COLO668 (cell line): Measurements from ENCODE around the gene CCR4.
"Not testable (repeated sequence)": the region's sequence is repeated elsewhere in the genome, so short reads cannot be mapped to it uniquely, and the experiment has no call there.

Source experiments
- DNase-seq: peaks from one replicate; lab custom pipeline; 2025; ENCODE audit not compliant: unreplicated experiment; lab: John Stamatoyannopoulos, UW

Gene CCR4

DNA sequence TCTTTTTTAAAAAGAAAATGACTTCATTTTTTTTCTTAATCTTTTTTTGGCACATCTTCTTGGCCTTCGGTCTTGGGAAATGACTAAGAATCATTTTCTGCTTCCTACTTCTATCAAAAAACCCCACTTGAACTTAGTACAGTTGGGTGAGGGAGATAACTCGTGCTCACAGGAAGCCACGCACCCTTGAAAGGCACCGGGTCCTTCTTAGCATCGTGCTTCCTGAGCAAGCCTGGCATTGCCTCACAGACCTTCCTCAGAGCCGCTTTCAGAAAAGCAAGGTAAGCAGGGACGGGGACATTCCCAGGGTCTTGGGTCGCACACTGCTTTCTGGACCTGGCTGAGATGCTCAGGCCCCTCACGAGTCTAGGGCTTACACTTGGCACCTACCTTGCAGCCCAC lies at the start of gene CCR4:
TSS of gene CCR4 (plus strand) at position 235 of the 402 bp plus-strand sequence. CDS start 1,779 bp downstream, outside the sequence.
- no peak for DNase-seq

DNA sequence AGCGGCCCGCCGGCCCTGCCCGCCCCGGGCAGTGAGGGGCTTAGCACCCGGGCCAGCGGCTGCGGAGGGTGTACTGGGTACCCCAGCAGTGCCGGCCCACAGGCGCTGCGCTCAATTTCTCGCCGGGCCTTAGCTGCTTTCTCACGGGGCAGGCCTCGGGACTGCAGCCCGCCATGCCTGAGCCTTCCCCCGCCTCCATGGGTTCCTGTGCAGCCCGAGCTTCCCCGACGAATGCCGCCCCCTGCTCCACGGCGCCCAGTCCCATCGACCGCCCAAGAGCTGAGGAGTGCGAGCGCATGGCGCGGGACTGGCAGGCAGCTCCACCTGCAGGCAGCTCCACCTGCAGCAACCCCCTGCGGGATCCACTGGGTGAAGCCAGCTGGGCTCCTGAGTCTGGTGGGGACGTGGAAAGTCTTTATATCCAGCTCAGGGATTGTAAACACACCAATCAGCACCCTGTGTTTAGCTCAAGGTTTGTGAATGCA lies 48.5 kb upstream of the CCR4 start:
- not testable (repeated sequence) for DNase-seq

DNA sequence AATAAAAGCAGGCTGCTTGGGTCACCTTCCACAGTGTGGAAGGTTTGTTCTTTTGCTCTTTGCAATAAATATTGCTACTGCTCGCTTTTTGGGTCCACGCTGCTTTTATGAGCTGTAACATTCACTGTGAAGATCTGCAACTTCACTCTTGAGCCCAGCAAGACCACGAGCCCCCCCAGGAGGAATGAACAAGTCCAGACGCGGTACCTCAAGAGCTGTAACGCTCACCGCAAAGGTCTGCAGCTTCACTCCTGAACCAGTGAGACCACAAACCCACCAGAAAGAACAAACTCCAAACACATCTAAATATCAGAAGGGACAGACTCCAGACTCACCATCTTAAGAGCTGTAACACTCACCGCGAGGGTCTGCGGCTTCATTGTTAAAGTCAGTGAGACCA lies 47.5 kb upstream of the CCR4 start:
- DNase-seq: no peak

DNA sequence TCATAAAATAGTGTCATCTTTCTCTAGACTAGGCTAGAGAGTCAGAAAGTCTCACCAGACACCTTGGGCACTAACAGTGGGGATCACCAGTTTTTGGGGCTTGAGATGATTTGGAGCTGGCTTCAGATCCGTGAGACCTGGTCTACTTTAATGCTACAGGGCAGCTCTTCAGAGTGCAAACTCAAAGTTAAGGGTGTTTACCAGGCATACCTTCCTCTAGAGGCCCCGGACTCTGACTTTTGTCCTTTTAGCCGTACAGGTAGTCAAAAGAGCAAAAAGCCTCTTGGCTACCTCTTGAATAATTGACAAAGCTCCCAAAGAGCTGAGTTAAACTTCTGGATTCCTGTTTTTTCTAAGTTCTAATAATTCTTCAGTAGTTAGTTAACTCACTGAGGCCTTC lies 41.4 kb upstream of the CCR4 start:
- DNase-seq: no peak

DNA sequence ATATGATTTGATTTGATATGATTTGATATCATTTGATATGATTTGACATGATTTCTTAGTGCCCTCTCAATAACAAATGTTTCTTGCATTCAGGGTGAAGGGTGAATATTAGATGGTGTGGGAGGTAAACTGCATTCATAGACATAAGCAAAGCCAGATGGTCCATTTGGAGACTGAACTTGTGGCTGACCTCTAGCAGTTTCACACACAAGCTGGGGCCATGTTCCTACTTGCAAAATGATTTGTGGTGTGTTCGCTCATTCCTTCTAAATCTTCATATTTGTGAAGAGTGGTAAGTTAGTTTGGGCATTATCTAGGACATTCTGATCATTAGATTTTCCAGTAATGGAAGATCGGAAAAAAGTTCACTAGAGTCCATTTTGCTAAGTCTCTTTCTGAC lies 40.5 kb upstream of the CCR4 start:
- no peak for DNase-seq

DNA sequence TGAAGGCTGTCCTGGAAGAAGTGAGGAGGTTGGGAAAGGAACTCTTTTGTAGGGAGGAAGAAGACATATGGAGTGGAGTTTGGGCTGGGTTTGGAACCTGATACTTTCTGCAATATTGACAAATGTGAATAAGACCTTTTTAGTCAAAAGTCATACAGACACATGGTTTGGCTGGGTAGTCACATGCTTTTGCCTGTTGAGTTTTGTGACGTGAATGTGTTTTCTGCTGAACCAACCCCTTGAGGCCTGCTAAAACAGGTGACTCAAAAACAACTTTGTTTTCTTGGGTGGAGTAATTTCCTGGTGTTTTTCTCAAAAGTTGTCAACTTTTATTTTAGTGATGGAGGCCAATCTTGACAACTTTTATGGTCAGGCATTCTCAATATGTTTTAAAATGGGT lies 39.4 kb upstream of the CCR4 start:
- no peak for DNase-seq

DNA sequence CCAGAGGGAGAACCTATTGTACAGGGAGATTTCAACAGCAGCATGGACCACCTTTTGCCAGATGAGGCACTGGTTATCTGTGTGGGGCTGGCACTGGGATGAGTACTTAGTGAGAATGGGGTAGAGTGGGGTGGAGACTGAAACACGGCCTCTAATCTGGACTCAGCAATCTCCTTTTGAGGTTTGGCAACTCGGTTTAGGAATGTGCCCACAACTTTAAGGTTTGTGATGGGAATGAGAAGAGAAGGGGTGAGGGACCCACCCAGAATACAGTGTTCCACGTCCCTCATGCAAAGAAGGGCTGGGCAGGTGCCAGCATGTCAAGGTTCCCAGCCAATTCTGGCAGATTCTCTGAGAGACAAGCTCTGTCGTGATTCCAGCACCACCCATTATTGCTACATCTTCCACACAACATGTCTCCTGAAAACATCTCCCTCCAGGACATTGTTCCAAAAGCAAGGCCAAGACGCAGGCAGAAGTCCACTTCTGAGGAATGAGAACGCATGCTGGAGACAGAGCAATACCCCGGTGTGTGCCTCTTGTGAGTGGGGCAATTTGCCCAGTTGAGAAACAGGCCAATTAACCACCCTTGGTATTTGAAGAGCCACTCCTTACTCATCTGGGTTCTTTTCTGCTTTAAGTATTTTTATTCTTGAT lies 37.5 kb upstream of the CCR4 start:
- DNase-seq: no peak

DNA sequence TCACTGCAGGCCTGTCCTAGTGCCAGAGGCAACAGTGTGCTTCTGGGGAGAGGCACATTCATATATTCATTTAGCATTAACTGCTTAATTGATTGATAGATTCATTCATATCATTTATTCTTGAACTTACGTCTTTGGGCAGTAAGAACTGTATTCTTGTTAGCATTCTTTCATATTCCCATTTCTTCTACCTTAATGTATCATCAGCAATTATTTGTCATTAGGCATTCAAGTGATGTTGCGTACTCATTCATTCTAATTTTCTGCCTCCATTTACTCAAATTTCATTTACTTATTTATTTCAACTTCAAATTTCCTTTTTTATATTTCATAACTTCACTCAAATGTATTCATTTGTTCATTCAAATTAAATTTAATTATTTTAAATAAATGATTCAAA lies 31.5 kb upstream of the CCR4 start:
- DNase-seq: no peak

DNA sequence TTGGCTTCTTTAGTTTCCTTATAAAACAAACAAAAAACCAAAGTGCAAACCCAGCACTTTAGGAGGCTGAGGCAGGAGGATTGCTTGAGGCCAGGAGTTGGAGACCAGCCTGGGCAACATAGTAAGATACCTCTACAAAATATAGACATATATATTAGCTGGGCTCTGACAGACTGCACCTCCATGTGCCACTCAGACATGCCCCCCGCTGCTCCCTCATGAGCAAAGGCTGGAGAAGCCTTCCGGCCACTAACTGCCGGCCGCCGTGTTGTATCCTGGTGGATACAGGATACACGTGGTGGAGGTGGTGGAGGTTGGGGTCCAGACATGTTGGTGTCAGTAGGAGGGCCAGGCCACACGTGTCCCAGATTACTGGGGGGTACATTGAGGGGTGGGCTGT lies 29.4 kb upstream of the CCR4 start:
- DNase-seq: no peak

DNA sequence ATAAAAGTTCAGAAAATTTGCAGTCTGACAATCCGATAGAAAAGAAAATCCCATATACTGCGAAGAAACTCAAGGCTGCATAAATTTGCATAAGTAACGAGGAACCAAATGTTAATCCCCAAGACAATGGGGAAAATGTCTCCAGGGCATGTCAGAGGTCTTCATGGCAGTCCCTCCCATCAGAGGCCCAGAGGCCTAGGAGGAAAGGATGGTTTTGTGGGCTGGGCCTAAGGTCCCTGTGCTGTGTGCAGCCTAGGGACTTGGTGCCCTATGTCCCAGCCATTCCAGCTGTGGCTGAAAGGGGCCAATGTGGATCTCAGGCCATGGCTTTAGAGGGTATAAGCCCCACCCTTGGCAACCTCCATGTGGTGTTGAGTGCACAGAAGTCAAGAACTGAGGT lies 21.3 kb upstream of the CCR4 start:
- DNase-seq: no peak

DNA sequence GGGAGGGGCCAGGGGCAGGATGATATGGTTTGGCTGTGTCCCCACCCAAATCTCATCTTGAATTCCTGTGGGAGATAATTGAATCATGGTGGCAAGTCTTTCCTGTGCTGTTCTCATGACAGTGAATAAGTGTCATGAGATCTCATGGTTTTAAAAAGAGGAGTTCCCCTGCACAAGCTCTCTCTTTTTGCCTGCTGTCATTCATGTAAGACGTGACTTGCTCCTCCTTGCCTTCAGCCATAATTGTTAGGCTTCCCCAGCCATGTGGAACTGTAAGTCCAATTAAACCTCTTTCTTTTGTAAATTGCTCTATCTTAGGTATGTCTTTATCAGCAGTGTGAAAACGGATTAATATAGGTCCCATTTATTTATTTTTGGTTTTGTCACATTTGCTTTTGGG lies 20.2 kb upstream of the CCR4 start:
- not testable (repeated sequence) for DNase-seq

DNA sequence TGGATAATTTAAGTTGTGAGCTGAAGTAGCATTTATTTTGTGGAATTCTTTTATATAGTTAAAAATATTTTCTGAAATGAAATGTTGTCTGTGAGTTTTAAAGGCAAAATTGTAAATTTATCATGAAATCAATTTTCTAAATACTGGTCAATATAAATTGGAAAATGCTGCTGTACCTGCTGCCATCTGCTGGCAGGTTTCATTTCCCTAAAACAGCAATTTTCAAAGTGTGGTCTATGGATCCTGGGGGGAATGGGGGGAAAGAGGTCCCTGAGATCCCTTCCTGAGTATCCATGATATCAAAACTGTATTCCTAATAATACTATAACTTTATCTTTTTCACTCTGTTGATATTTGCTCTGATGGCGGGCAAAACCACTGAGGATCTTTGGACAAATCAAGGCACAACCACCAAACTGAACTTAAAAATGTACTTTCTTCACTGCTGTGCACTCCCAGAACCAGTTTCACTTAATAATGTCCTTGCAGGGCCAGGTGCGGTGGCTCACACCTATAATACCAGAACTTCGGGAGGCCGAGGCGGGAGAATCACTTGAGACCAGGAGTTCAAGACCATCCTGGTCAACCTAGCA lies 17.2 kb upstream of the CCR4 start:
- no peak for DNase-seq

DNA sequence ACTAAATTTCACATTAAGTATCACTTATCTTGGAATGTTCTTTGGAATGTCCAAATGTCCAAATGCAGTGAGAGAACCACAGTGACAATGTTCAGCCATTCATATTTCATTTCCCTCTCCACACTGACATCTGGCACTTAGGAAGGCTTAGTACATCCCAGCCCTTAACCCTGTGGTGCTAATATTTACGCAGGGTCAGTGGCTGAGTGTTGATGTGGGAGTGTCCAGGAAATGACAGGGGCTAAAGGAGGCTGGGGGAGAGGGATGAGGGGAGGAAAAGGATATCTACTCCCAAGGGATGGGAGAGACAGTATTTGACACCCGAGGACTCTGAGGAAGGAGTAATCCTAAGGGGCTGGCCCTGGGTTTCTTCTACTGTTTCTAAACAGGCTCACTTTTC lies 14.1 kb upstream of the CCR4 start:
- DNase-seq: no peak

DNA sequence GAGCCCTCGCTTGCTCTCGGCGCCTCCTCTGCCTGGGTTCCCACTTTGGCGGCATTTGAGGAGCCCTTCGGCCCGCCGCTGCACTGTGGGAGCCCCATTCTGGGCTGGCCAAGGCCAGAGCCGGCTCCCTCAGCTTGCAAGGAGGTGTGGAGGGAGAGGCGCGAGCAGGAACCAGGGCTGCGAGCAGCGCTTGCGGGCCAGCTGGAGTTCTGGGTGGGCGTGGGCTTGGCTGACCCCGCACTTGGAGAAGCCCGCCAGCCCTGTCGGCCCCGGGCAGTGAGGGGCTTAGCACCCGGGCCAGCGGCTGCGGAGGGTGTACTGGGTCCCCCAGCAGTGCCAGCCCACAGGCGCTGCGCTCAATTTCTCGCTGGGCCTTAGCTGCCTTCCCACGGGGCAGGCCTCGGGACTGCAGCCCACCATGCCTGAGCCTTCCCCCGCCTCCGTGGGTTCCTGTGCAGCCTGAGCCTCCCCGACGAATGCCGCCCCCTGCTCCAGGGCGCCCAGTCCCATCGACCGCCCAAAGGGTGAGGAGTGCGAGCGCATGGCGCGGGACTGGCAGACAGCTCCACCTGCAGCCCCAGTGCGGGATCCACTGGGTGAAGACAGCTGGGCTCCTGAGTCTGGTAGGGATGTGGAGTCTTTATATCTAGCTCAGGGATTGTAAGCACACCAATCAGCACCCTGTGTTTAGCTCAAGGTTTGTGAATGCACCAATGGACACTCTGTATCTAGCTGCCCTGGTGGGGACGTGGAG lies 11.7 kb upstream of the CCR4 start:
- DNase-seq: not testable (repeated sequence)

DNA sequence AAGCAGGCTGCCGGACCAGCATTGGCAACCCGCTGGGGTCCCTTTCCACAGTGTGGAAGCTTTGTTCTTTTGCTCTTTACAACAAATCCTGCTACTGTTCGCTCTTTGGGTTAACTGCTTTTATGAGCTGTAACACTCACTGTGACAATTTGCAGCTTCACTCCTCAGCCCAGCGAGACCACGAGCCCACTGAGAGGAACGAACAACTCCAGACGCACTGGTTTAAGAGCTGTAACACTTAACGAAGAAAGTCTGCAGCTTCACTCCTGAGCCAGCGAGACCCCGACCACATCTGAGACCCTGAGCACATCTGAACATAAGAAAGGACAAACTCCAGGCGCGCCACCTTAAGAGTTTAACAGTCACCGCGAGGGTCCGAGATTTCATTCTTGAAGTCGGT lies 10.7 kb upstream of the CCR4 start:
- DNase-seq: no peak

DNA sequence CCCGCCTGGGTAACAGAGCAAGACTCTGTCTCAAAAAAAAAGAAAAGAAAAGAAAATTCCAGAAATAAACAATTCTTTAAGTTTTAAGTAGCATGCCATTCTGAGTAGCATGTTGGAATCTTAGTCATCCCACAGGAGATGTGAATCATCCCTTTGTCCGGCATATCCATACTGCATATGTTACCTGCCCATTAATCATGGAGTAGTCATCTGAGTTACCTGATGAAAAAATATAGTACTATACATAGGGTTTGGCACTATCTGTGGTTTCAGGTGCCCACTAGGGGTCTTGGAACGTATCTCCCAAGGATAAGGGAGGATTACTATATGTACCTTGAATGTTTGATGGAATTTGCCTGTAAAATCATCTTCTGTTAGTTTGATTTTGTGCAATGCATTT lies 6.3 kb upstream of the CCR4 start:
- DNase-seq: no peak

DNA sequence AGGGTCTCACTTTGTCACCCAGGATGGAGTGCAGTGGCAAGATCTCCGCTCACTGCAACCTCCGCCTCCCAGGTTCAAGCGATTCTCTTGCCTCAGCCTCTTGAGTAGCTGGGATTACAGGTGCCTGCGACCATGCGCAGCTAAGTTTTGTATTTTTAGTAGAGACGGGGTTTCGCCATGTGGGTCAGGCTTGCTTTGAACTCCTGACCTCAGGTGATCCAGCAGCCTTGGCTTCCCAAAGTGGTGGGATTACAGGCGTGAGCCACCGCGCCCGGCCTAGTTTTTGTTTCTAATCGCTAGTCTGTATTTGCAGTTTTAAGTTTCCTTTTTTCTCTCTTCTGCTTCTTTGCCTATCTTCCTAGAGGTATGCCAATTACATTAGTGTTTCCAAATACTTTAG lies 5.8 kb upstream of the CCR4 start:
- DNase-seq: not testable (repeated sequence)

DNA sequence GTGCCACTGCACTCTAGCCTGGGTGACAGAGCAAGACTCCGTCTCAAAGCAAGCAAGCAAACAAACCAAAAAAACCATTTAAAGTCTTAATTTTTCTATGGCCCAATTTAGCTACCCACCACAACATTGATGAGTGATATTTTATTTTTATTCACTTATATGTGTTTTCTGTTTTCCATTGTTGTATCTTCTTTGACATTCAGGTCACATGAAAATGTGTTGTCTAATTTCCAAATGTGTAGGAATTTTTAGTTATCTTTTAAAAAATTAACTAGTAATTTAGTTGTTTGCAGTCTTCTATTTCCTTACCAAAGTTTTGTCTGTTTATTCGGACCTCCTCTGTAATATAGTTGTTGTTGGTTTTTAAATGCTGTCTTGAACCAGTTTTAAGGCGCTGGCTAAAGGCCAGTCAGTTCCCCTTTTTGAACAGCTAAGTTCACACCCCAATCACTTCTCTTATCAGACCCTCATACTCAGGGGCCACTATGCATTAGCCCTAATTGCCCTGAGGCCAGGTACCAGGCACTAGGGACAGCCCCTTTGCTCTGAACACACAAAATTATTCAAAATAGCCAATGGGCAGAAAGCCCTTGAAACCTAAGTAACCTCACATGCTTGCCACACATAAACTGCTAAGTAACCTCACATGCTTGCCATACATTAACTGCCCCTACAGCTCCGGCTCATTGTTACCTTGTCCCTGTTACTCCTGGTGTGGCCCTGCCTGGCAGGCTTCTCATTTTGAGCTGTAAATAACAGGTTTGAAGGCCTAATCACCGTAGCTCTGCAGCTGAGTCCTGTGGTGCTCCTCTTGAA lies 4.3 kb upstream of the CCR4 start:
- DNase-seq: no peak

DNA sequence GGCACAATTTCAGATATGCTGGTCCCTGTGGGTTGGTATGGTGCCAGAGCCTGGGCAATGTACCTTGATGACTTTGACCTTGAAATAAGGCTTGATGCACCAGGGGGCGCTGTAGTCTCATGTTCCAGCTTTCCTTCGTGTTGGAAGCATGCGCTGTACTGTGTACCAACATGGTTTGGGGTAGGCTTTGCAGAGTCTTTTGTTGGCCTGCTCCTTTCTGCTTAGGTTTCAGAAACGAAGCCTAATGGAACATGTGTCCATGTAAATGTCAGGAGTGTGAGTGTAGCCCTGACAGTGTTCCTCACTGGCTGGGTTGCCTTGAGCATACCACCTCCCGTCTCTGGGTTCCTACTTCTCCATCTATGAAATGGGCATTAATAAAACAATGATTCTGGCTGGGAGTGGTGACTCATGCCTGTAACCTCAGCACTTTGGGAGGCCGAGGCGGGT lies 3.6 kb upstream of the CCR4 start:
- peak; percentile 83 for DNase-seq

DNA sequence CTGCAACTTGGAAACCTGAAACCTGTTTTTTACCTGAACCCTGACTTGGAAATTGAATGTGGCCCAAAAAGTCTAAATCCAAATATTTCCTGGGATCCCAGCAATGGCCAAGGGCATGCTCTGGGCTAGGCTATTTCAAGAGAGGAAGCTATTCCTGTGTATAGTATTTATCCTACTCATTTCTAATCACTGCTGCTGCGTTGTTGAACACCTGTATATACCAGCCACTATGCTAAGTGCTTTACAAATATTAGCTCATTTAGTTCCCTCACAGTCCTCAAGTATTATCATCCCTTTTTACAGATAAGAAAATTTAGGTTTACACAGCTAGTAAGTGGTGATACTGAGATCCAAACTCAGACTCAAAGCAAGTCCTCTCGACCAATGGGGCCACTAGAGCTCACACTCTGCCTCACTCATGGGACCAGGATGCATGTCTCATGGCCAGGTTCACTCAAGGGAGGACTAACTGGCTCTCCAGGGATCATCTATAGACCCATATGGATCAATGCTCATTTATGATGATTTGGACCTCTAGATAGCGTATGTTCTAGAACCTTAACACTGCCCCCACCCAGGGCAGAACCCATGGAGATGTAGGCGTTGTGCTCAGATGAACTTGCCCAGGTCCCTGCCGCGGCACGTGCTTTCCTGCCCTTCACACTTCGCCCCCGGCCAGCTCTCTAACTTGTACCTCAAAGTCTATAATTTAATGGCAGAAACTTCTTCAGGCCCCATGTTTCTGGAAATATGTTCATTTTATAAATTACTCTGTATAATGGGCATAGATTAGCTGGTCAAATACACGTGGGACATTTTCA lies 2.6 kb upstream of the CCR4 start:
- no peak for DNase-seq
